Stomach (tissue), 4 donors: Measurements from ENCODE around the gene RNF224.
"Not testable (repeated sequence)": the region's sequence is repeated elsewhere in the genome, so short reads cannot be mapped to it uniquely, and the experiment has no call there.

ENCODE experiments used
- CTCF ChIP-seq, 7 experiments: fragments of 450-650 bp in 4 of 7; fragments of 200-600 bp in 3 of 7; sonication (generic) in 3 of 7; IDR thresholded peaks; one replicate each; pipeline ENCODE4 v1.5.1; 2016 to 2019; ENCODE audit warnings: antibody characterized with exemption in 7 of 7, control low read depth in 2 of 7, mild to moderate bottlenecking in 1 of 7
- EP300 ChIP-seq: sonication (generic); formaldehyde crosslinking; IDR thresholded peaks from one replicate; pipeline ENCODE4 v1.6.1; 2017; ENCODE audit warnings: antibody characterized with exemption

GRCh38 chr9:137239541-137240200, 12.4 kb downstream of the RNF224 start:
- TF ChIP-seq CTCF (IDR thresholded peaks at IDR 0.05); EP300: not testable (repeated sequence)
